ENCODE measurements around the gene NUP107.

GRCh38 chr12:68769941-68770340 lies 83.2 kb downstream of the NUP107 start:
- no peak for TF ChIP-seq CTCF (IDR thresholded peaks at IDR 0.05; ENCODE audit: poor library complexity)
- TF ChIP-seq EZH2phosphoT487 (IDR thresholded peaks at IDR 0.05; ENCODE audit: low read depth, severe bottlenecking, unreplicated experiment) = no peak
- no peak for TF ChIP-seq EZH2 (IDR thresholded peaks at IDR 0.05; ENCODE audit: borderline replicate concordance)
